COR-L47 (cell line): ENCODE data around the gene HSPBP1.
"Not testable (repeated sequence)": the region's sequence is repeated elsewhere in the genome, so short reads cannot be mapped to it uniquely, and the experiment has no call there.

Source experiments
- DNase-seq: peaks from one replicate; lab custom pipeline; 2025; lab: John Stamatoyannopoulos, UW

Gene HSPBP1

GRCh38 chr19:55279770-55280643, at the start of gene HSPBP1:
HSPBP1 (minus strand) TSS chr19:55280110; CDS start chr19:55279608, 502 bp downstream.
- peak; percentile 96 for DNase-seq

GRCh38 chr19:55328774-55329318, 48.9 kb upstream of the HSPBP1 start:
- DNase-seq: not testable (repeated sequence)

- DNase-seq: no peak
These were observed 45.3 kb upstream of the HSPBP1 start, which contains the start of gene TMEM150B for GRCh38 chr19:55325172-55325571. TMEM150B (minus strand) TSS chr19:55325341; CDS start chr19:55321036, 4,305 bp downstream.

GRCh38 chr19:55324662-55325061, 44.8 kb upstream of the HSPBP1 start:
- no peak for DNase-seq

- DNase-seq: no peak
These were observed 42.4 kb upstream of the HSPBP1 start for GRCh38 chr19:55322204-55322885.

- no peak for DNase-seq
These were observed 41.7 kb upstream of the HSPBP1 start for GRCh38 chr19:55321466-55322137.

- DNase-seq: no peak
These were observed 41.0 kb upstream of the HSPBP1 start for GRCh38 chr19:55320844-55321419.

- DNase-seq: no peak
These were observed 39.9 kb upstream of the HSPBP1 start for GRCh38 chr19:55319785-55320184.

GRCh38 chr19:55316646-55317045, 36.7 kb upstream of the HSPBP1 start:
- no peak for DNase-seq

- no peak for DNase-seq
These were observed 36.1 kb upstream of the HSPBP1 start for GRCh38 chr19:55315956-55316525.

GRCh38 chr19:55314396-55314795, 34.5 kb upstream of the HSPBP1 start:
- no peak for DNase-seq

GRCh38 chr19:55312621-55313512, 33.0 kb upstream of the HSPBP1 start:
- DNase-seq: no peak

GRCh38 chr19:55311797-55312196, 31.9 kb upstream of the HSPBP1 start:
- DNase-seq: no peak

- DNase-seq: no peak
These were observed 31.5 kb upstream of the HSPBP1 start for GRCh38 chr19:55311397-55311796.

GRCh38 chr19:55310498-55310897, 30.6 kb upstream of the HSPBP1 start:
- no peak for DNase-seq

- no peak for DNase-seq
These were observed 29.5 kb upstream of the HSPBP1 start for GRCh38 chr19:55309448-55309847.

- no peak for DNase-seq
These were observed 28.4 kb upstream of the HSPBP1 start for GRCh38 chr19:55308281-55308680.

GRCh38 chr19:55306712-55307111, 26.8 kb upstream of the HSPBP1 start:
- no peak for DNase-seq

GRCh38 chr19:55305983-55306562, 26.2 kb upstream of the HSPBP1 start:
- no peak for DNase-seq

- DNase-seq: peak; percentile 15
These were observed 25.6 kb upstream of the HSPBP1 start for GRCh38 chr19:55305491-55305890.
